NK-92 (cell line): ENCODE results near the gene NKPD1.

Experiments
- DNase-seq: peaks from one replicate; lab custom pipeline; 2025; ENCODE audit not compliant: unreplicated experiment; lab: John Stamatoyannopoulos, UW

NKPD1 gene

DNA sequence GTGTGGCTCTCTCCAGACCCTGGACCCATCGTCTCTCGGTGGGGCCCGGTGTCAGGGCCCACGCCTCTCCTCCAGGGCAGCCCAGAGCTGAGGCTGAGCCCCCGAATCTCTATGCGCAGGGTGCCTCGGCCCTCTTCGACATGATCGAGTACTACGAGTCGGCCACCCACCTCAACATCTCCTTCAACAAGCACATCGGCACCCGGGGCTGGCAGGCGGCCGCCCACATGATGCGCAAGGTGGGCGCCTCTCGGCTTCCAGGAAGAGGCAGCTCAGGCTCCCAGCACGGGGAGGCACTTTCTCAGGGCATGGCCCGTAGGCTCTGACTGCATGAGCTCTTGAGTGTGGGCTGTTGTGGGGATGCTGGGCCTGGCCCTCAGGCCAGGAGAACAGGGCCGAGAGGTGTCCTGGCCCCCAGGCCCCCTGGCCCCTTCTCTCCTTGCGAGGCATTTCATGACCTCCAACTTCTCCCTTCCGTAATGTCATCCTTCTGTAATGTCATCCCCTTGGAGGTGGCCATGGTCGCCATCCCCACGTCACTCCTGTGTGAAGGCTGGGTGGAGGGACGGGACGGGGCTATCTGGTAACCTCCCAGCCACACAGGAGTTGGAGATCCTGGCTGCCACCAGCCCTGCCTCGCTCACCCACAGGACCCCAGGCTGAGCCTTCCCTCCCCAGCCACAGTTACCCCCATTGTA is 19.4 kb downstream of the NKPD1 start:
- DNase-seq: no peak

DNA sequence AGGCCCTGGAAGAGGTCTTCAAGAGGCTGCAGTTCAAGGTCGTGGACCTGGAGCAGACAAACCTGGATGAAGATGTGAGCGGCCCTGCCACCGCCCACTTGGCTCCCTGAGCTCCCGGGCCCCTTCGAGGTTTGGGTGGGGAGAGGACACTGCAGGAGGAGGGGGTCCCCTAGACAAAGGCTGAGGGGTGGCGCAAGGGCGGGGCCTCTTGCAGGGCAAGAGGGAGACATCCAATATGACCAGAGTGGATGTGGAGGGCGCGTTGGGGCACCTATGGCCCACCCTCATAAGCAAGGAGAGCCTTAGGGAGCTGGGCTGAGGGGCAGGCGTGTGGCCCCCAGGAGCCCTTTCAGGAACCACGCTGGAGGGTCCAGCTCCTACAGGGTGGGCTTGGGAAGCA is 20.2 kb downstream of the NKPD1 start:
- DNase-seq: no peak

DNA sequence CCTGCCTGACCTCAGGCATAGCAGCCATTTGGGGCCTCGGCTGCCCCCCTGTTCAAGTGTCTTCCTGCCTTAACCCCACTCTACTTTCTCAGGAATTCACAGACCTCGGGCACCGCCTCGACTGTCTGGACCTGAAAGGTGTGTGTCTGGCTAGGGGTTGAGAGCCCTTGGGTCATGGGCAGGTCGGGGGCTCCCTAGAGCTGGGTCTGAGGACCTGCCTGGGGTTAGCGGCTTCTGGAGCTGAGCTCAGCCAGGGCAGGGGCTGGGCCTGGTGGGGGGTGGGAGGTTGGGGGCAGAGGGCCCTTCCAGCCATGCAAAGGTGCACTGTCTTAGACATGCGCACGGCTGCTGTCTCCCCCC is 20.7 kb downstream of the NKPD1 start:
- DNase-seq: no peak

DNA sequence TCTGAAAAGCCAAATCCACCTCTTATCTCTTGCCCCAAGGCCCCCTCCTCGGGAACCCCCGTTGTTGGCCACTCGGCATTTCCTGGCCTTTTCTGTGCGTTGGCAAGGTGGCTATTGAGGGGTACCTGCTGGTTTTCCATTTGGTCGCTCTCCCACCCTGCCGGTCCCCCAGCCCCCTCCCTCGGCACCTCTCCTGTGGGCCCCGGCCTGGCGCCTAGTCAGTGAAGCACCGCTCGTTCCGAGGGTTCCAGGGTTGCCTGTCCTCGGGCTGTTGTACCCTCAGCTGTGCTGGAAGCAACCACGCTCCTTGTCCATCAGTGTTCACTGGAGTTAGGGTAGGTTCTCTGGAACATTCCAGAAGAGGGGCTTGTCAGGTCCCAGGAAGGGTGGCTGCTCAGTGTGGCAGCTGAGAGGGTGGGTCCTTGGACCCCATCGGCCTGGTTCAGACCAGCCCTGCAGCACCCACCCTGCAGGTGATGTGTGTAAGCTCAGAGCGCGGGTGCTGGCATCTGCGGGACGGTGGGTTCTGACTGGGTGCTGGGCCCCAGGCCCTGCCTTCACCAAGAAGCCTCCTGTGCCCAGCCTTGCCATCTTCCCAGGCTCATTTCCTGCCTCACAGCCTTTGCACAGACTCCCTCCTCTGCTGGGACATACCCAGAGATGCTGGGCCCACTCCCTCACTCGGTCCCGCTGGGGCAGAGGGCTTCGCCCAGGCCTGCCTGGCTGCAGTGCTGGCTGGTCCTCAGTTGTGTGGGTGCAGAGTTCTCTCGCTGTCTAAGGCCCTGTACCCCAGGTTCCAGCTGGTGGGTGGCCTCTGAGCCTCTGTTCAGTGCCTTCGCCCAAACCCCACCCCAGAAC is 21.3 kb downstream of the NKPD1 start:
- DNase-seq: no peak

DNA sequence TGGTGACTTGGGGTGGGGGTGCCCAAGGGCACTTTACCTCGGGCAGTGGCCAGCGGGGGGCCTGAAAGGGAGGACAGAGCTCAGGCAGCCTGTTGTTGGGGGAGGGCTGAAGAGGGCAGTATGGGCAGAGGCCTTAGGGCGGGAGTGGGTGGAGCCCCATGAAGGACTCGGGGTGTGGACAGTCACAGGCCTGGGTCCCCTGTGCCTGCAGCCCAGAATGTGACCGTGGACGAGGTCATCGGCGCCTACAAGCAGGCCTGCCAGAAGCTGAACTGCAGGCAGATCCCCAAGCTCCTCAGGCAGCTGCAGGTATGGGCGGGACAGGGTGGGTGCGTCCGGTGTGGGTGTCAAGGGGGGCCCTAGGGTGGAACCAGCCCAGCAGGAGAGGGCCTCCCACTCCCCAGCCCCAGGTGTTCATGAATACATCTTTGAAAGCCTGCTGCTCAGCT is 22.5 kb downstream of the NKPD1 start:
- DNase-seq: no peak

DNA sequence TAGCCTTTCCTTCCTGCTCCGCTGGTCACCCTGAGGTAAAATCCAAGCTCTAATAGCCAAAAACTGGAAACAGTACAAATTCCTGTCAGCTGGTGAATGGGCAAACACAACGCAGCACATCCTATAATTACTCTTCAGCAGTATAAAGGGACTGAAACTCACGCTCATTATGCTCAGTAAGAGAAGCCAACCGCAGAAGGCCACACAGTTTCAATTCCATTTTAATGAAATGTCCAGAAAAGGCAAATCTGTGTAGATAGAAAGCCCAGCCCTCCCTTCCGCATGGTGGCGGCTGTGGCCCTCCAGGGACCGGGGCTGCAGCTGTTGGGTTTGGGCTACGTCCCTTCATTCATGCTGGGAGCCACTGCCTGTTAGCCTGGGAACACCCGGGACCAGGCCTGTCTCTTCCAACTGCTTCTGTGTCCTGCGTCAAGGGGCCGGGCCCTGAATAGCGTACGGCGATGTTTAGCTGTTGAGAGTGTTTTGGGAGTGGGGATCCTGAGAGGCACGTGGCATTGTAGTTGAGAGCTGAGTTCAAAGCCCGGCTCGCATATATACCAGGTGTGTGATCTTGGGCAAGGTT is 23.5 kb downstream of the NKPD1 start:
- no peak for DNase-seq

DNA sequence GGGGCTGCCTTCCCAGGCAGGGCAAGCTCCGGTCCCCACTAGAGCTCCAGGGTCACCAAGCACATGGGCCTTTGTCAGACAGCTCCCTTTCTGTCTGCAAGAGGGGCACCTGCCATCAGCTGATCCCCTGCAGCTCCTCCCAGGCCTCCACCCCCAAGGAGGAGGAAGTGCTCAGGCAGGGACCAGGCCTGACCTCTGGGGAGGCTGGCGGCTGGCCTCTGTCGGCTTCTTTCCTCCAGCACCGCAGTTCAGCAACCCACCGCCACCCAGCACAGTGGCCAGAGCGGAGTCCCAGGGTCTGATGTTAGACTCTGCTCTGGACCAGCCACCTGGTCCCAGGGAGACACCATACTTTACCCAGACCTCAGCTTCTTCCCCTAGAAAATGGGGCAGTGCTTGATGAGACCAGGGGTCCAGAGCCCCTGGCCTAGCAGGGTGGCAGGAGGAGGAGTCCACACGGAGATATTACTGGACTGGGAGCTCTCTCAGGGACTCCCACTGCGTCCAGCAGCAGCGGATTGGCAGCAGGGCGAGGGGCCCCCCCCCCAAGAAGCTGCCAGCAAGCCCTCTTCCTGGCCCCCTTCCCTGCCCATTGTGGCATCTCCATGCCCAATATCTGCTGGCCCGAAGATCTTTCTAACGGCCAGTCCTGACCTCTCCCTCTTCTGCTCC is 24.1 kb downstream of the NKPD1 start:
- no peak for DNase-seq

DNA sequence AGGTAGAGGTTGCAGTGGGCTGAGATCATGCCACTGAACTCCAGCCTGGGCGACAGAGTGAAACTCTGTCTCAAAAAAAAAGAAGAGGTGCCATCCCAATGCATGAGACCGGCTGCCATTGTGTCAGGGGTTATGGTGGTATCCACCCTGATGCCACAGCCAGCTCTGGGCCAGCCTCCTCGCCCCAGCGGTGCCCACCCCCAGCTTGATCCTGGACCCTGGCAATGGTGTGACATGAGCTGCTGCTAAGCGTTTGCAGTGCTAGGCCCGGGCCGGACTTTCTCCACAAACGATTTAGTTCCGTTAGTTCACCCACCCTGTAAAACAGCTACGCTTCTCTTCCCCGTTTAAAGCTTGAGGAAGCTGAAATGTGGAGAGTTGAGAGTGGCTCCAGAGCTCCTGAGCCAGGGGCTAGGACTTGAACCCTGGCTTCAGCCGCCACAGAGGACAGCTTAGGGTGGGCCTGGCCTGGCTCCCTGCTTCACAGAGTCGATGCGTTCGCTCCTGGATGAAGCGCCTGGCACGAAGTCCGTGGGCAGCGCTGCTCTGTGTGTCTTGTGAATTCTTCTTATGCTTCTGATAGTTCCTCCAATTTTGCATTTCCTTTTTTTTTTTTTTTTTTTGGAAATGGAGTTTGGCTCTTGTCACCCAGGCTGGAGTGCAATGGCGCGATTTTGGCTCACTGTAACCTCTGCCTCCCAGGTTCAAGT is 25.5 kb downstream of the NKPD1 start:
- DNase-seq: no peak

DNA sequence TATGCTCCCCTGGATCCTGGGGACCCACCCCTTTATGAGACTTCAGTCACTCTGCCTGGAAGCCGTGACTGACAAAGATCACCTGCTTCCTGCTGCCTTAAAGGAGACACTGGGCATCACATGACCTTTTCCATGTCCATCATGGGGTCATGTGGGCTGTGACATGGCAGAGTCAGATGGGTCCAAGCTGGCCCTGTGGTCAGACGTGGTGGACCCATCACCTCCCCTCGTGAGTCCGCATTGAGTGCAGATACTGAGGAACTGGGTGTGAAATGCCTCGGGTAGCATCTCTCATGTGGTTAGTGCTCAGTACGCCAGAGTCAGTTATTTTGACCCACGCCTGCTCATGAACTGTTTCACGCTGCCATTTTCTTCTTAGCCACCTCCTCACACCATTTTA is 27.1 kb downstream of the NKPD1 start:
- no peak for DNase-seq

DNA sequence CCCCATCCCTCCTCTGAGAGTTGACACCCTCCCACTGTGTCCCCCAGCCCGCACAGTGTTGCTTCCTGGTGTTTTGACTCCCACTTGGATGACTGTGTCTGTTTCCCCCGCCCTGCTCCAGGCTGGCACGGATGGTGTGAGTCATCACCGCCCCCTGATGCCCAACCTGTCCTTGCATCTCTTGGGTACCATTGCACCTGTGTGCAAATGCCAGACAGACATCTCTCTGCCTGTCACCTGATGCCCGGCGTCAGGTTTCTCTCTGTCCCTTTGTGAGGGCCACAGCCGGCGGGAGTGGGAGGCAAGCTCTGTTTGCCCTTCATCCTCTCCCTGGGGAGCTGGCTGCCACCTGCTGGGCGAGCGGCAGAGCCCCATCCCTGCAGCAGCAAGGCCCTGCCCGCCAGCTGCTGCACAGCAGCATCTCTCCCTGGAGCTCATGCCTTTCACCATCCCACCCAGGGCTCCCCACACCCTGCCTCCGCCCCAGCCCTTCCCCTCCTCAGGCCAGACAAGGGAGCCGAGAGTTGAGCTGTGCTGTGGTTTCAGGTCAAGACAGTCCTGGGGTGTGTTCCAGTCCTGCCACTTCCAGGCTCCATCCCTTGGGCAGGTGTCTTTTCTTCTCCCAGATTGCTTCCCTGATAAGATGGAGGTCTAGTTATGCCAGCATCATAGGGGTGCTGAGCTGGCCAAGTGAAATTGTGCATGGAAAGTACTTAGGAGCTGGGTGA is 29.7 kb downstream of the NKPD1 start:
- no peak for DNase-seq

DNA sequence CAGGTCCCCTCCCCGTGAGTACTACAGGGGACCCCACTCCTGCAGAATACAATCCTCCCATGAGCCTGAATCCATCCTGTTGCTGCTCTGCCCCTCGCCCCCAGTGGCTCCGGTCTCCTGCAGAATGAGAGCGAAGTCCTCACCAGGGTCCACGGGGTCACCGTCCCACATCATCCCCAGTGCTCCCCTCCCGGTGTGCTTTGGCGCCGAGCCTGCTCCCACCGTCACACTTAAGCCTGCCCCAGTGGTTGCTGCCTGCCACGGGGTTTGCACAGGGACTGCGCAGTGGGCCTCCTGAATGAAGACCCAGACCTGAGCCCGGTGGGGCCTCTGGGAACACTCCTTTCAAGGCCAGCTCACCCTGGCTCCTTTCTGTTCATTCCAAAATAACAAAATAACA is 30.5 kb downstream of the NKPD1 start:
- DNase-seq: no peak

DNA sequence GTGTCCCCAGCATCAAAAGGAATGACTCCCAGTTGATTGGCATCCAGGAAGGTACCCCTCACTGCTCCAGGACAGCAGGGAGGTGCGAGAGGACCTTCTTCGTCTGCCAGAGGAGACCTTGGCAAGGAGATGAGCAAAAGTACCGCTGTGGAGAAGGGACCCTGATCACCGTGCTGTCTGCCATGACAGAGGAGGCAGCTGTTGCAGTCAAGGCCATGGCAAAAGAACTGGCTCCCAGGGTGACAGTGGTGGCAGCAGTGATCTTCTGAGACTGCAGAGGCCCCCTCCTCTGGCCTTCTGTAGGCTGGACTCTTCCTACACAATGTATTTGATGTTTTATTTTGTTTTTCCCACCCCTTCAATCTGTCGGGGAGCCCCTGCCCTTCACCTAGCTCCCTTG is 32.0 kb downstream of the NKPD1 start:
- no peak for DNase-seq

DNA sequence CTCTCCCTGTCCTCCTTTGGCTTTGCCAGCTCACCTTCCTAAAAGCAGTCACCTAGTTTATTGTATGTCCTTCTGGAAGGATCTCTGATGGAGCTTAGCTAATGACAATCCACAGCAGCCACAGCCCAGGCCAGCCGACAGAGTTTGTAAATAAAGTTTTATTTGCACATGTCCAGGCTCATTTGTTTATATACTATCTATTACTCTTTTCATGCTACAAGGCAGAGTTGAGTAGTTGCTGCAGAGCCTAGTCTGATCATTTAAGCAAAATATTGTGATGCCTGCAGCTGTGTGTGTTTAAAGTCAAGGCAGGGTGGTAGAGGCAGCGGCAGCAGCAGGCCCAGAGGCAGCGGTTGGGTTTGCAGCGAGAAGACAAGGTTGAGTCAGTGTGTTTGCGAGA is 32.6 kb downstream of the NKPD1 start:
- no peak for DNase-seq

DNA sequence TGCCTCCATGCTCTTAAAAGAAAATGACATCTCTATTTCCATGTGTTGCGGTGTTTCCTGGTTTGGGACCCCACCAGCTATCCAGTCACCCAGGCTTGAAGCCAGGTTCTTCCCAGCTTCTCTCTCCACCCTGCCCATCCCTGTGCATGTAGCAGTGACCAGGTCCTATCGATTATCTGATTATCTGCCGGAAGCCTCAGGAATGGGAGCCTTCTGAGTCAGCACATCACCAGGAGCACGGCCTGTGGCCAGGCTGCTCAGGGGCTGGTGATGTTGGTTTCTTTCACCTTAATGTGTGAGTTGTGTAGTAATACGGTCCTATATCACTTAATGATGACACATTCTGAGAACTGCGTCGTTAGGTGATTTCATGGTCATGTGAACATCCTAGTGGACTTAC is 34.1 kb downstream of the NKPD1 start:
- no peak for DNase-seq

DNA sequence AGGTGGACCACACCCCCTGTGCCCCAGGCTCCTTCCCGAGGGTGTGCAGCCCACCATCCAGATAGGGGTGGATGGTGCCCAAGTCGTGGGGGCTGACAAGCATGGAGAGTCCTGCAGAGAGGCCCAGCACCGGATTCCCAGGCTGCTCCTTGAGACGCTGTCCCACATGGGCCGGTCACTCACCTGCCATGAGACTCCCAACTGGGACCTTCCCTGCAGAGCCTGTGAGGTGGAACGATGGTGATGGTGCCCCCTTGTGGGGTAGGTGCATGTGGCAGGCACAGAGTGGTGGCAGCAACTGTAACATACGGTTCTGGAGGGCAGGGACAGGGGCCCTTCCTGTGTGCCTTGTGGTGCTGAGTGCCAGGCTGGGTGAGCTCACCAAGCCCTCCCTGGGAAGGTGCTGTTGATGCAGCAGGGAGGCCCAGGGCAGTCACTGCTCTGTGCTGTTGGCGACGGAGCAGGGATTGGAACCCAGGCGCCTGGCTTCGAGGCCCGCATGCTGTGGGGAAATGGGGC is 34.7 kb downstream of the NKPD1 start:
- no peak for DNase-seq

DNA sequence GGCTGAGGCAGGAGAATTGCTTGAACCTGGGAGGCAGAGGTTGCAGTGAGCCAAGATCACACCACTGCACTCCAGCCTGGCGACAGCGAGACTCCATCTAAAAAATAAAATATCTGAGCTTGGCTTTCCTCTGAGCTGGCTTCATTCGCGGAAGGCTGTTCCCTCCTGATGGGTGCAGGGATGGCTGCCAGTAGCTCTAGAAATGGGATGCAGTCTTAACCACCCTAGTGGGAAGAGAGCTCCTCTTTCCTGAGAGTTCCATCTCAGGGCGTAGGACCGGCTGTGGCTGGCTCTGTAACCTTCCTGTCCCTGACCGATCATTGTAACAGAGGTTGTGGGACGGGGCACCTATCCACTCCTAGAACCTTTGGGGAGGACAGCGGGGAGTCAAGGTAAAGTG is 35.4 kb downstream of the NKPD1 start:
- no peak for DNase-seq

DNA sequence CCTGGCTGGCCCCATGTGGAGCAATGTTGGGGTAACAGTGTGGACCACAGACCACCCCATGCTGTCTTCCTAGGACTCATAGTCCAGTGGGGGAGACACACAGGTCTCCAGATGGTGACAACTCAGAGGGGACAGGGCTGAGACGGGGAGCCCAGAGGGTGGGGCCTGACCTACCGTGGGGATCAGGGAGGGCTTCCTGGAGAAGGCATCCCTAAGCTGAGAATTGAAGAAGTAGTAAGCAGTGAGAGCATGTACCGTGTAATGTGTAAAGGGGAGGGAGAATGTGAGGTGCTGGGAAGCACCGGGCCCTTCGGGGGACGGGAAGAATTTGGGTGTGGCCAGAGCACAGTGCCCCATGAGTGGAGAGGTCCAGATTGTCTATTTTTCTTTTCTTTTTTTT is 36.8 kb downstream of the NKPD1 start:
- no peak for DNase-seq

DNA sequence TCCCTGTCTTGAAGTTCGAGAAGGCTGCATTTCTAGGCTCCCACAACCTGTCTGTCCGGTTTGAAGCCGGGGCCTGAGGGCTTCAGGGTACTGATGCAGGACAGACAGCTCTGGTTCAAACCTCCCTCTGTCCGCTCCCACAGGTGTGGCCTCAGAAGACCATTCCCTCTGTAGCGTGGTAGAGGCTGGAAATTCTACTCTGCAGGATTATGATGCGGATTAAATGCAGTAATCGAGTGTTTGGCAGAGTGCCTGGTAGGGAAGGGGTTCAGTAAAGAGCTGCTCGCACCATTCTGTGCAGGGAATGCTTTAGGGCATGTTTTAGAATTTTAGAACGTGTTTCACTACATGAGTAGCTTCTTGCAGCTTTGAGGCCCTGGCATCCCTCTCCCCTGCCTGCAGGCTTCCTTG is 37.3 kb downstream of the NKPD1 start:
- no peak for DNase-seq

DNA sequence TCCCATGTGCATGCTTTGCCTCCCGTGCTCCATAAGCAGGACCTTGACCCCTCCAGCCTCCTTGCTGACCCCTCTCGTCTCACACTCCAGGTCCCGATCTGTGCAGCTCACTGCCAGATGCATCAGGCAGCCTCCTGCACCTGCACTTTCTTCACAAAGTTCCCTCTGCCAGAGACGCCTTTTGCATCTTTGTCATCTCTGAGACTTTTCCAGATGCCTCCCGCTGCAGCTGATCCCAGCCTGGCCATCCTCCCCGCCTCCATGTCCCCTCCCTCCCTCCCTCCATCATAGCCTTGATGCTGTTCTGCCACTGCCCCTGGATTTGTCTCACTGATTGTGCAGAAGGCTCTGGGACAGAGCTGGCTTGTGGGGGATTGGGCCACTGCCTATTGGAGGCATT is 38.0 kb downstream of the NKPD1 start:
- DNase-seq: no peak

DNA sequence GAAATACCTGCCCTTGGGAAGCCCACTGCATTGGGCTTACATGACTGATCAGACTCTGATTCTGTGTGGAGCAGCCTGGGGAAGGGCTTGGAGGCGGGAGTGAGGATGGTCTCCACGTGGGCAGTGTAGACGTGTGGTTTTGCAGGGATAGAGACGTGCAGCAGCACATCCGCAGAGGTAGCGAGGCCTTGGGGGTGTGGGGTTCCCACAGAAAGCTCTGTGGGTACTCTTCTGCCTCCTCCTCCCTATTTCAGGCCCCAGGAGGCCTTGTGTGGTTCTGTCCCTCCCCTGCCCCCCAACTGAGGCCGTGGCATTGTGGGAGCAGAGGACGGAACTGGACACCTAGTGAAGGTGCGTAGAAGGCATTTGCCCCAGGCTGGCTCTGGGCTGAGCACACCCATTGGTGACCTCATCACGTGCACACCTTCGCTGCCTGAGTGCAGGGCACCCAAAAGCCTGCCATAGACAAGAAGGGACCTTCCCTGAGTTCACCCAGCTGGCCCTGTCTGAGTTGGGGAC is 38.9 kb downstream of the NKPD1 start:
- no peak for DNase-seq
